ENCODE measurements around the gene ARFRP1. TPM values are rescaled to one million over a fixed set of nuclear protein-coding genes. Genes with fewer than 3 reads are reported as not detected.

The ARFRP1 gene
- total and polyA plus RNA-seq, 2 of the 13 experiments (the other 11 are each of a cell fraction or from before 2014, with no cell fraction given) = 32.0 to 51.1 TPM

GRCh38 chr20:63653041-63653973 lies 54.5 kb downstream of the ARFRP1 start, which contains the start of gene STMN3 (continued):
- TF ChIP-seq HNF1B (CRISPR knock-in tag; IDR thresholded peaks at IDR 0.05) = peak; percentile 89
- TF ChIP-seq HMGA1 (CRISPR knock-in tag; conservative IDR thresholded peaks at IDR 0.05) = no peak
- TF ChIP-seq ZNF230 (CRISPR knock-in tag; IDR thresholded peaks at IDR 0.05) = peak; percentile 97
- TF ChIP-seq XRCC5 (optimal IDR thresholded peaks at IDR 0.05; ENCODE audit: low read length) = peak; percentile 93
- no peak for TF ChIP-seq ZNF17 (CRISPR knock-in tag; IDR thresholded peaks at IDR 0.05)
- TF ChIP-seq ZBTB20 (CRISPR knock-in tag; IDR thresholded peaks at IDR 0.05; ENCODE audit: borderline replicate concordance, low read depth) = peak; percentile 94; the same call in 1 of the 2 replicates
- no peak; the same call in 1 of the 2 replicates for TF ChIP-seq DPF2 (CRISPR knock-in tag; IDR thresholded peaks at IDR 0.05; ENCODE audit: borderline replicate concordance, low read depth)
- TF ChIP-seq ZNF574 (CRISPR knock-in tag; IDR thresholded peaks at IDR 0.05) = peak; percentile 90
- peak; percentile 98 for TF ChIP-seq ZNF30 (CRISPR knock-in tag; IDR thresholded peaks at IDR 0.05)
- peak; percentile 98; the same call in 1 of the 2 replicates for TF ChIP-seq CHCHD3 (CRISPR knock-in tag; IDR thresholded peaks at IDR 0.05)
- TF ChIP-seq AKNA (CRISPR knock-in tag; IDR thresholded peaks at IDR 0.05; ENCODE audit: borderline replicate concordance) = peak; percentile 95; the same call in 1 of the 2 replicates
- no peak; the same call in 1 of the 2 replicates for TF ChIP-seq TFAP4 (IDR thresholded peaks at IDR 0.05; ENCODE audit: borderline replicate concordance, low read depth)
- peak; percentile 76 for TF ChIP-seq JUNB (CRISPR knock-in tag; IDR thresholded peaks at IDR 0.05; ENCODE audit: borderline replicate concordance)
- TF ChIP-seq SYNCRIP (IDR thresholded peaks at IDR 0.05; ENCODE audit: insufficient read depth, low read depth, low read length) = no peak
- peak; percentile 85; the same call in 1 of the 2 replicates for TF ChIP-seq CBFB (CRISPR knock-in tag; IDR thresholded peaks at IDR 0.05)
